GM23338 (cell line): ENCODE data around the gene OR51A4.

Source experiments
- CREB1 ChIP-seq: fragments of 250-450 bp; sonication (Bioruptor Pico); IDR thresholded peaks from 2 replicates; pipeline ENCODE4 v1.5.0; 2020; ENCODE audit warnings: low read depth, mild to moderate bottlenecking, moderate library complexity
- CTCF ChIP-seq, 2 experiments: fragments of 200-600 bp in 1 of 2; sonication (generic) in 1 of 2; conservative IDR thresholded peaks; 2 replicates each; pipeline versions ENCODE4 v1.5.1 to v1.6.1; 2016 to 2017; ENCODE audit warnings: antibody characterized with exemption in 2 of 2, low read depth in 2 of 2, mild to moderate bottlenecking in 2 of 2, moderate library complexity in 1 of 2
- EZH2phosphoT487 ChIP-seq: fragments of 200-600 bp; sonication (generic); IDR thresholded peaks from one replicate; pipeline ENCODE4 v1.8.1; 2018; ENCODE audit warnings: antibody characterized with exemption; ENCODE audit not compliant: unreplicated experiment
- POLR2AphosphoS5 ChIP-seq: IDR thresholded peaks from 2 replicates; pipeline ENCODE4 v1.6.1; 2016; ENCODE audit warnings: antibody characterized with exemption, low read depth
- REST ChIP-seq: IDR thresholded peaks from one replicate; pipeline ENCODE4 v1.6.1; 2018; ENCODE audit warnings: antibody characterized with exemption; ENCODE audit not compliant: unreplicated experiment

- no peak for TF ChIP-seq CTCF (conservative IDR thresholded peaks at IDR 0.05; ENCODE audit: low read depth in 2 of 2)
- TF ChIP-seq REST = no peak
- TF ChIP-seq POLR2AphosphoS5 = no peak
- TF ChIP-seq CREB1 (CRISPR knock-in tag) = no peak
- TF ChIP-seq EZH2phosphoT487 = no peak
Measured at GRCh38 chr11:4957396-4957795, 10.0 kb upstream of the OR51A4 start.
